ENCODE measurements around the gene SCN1B.
A peak's percentile ranks its signal among the peaks of the same experiment; 100 is the strongest.

Gene SCN1B

DNA sequence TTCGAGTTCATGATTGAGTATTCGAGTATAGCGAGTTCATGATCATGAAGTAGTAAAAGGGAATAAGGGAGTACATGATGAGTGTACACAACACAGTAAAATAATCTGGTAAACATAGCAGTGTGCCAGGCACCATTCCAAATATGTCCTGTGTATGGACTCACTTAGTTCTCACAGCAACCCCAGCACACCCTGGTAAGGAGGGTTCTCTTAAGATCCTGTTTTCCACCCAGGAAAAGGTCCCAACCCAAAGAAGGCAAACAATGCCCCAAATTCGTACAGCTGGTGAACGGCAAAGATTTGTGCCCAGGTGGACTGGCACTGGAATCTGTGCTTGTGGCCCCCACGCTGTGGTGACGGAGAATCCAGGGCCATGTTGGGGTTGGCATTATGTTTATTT, 32.7 kb downstream of the SCN1B start:
- H3K4me3 ChIP-seq (ENCODE audit: low read depth, low read length), result no peak overlapping the region
- DNase-seq, result no peak
- TF ChIP-seq, protein P1, sequence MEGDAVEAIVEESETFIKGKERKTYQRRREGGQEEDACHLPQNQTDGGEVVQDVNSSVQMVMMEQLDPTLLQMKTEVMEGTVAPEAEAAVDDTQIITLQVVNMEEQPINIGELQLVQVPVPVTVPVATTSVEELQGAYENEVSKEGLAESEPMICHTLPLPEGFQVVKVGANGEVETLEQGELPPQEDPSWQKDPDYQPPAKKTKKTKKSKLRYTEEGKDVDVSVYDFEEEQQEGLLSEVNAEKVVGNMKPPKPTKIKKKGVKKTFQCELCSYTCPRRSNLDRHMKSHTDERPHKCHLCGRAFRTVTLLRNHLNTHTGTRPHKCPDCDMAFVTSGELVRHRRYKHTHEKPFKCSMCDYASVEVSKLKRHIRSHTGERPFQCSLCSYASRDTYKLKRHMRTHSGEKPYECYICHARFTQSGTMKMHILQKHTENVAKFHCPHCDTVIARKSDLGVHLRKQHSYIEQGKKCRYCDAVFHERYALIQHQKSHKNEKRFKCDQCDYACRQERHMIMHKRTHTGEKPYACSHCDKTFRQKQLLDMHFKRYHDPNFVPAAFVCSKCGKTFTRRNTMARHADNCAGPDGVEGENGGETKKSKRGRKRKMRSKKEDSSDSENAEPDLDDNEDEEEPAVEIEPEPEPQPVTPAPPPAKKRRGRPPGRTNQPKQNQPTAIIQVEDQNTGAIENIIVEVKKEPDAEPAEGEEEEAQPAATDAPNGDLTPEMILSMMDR (IDR thresholded peaks at IDR 0.05; ENCODE audit: low read depth, low read length, missing control alignments), result no peak
- in situ Hi-C loops (cut with HindIII; ENCODE audit: low pct_ligation_motif_present, low sequenced_read_pairs), result no loop called here
- no peak overlapping the region for H3K27ac ChIP-seq
- H3K27me3 ChIP-seq (replicated peaks), result no peaks in the 10 kb centered on the region
- no peaks in the 10 kb centered on the region for H3K36me3 ChIP-seq (replicated peaks)

DNA sequence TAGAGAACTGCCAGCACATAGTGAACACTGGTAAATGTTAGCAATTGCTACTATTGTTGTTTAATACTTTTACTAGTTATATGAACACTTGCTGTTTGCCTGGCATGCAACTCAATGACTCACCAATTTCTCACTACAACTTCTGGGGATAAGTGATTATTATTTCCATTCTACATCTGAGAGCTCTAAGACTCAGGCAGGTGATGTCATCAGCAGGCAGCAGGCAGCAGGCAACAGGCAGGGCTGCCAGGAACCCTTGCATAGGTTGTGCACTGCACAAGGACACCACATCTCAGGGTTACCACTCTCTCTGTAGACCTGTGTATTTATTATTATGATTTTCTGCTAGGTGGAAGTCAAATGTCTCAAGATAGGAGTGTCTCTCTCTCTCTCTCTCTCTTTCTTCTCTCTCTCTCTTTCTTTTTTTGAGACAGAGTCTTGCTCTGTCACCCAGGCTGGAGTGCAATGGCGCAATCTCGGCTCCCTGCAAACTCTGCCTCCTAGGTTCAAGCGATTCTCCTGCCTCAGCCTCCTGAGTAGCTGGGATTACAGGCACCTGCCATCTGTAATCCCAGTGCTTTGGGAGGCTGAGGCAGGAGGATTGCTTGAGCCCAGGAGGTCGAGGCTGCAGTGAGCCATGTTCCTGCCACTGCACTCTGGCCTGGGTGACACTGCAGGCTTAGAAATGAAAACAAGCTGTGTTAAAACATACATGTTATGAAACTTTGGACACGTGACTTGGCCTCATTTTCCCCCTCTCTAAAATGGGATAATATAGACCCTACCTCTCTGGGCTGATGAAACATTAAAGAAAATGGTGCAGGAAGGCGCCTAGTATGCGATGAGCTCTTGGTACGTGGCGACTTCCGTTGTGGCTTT, 33.9 kb downstream of the SCN1B start:
- no peaks in the 10 kb centered on the region for H3K27me3 ChIP-seq (replicated peaks)
- TF ChIP-seq, protein P1 (IDR thresholded peaks at IDR 0.05; ENCODE audit: low read depth, low read length, missing control alignments), result no peak
- no peak overlapping the region for H3K4me3 ChIP-seq (ENCODE audit: low read depth, low read length)
- H3K27ac ChIP-seq, result no peak overlapping the region
- no peaks in the 10 kb centered on the region for H3K36me3 ChIP-seq (replicated peaks)
- in situ Hi-C loops (cut with HindIII; ENCODE audit: low pct_ligation_motif_present, low sequenced_read_pairs), result no loop called here
- DNase-seq, result peak; percentile 29

DNA sequence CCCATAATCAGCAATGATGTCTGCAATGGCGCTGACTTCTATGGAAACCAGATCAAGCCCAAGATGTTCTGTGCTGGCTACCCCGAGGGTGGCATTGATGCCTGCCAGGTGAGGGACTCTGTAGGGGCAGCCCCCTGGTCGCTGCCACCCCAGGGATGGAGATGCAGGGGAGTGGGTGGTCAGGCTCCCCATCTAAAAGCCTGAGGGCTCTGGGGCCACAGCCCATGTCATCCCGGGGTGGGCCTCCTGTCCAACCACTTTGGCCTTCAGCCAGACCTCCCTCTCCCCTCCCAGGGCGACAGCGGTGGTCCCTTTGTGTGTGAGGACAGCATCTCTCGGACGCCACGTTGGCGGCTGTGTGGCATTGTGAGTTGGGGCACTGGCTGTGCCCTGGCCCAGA, 35.3 kb downstream of the SCN1B start:
- Histone ChIP-seq H3K27me3 (replicated peaks) (no peaks in the 10 kb centered on the region), H3K27ac (no peak overlapping the region), H3K36me3 (replicated peaks) (no peaks in the 10 kb centered on the region), H3K4me3 (ENCODE audit: low read depth, low read length) (no peak overlapping the region)
- in situ Hi-C loops (cut with HindIII; ENCODE audit: low pct_ligation_motif_present, low sequenced_read_pairs), result no loop called here
- TF ChIP-seq, protein P1 (IDR thresholded peaks at IDR 0.05; ENCODE audit: low read depth, low read length, missing control alignments), result no peak
- DNase-seq, result no peak

DNA sequence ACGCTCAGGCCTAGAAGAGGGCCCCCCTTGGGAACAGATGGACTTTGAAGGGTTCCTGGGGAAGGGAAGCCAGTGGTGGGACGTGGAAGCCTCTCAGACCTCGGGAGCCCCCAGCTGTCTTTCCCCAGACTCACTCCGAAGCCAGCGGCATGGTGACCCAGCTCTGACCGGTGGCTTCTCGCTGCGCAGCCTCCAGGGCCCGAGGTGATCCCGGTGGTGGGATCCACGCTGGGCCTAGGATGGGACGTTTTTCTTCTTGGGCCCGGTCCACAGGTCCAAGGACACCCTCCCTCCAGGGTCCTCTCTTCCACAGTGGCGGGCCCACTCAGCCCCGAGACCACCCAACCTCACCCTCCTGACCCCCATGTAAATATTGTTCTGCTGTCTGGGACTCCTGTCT, 35.9 kb downstream of the SCN1B start:
- Histone ChIP-seq H3K36me3 (replicated peaks) (no peaks in the 10 kb centered on the region), H3K27me3 (replicated peaks) (no peaks in the 10 kb centered on the region), H3K4me3 (ENCODE audit: low read depth, low read length) (no peak overlapping the region), H3K27ac (no peak overlapping the region)
- TF ChIP-seq, protein P1 (IDR thresholded peaks at IDR 0.05; ENCODE audit: low read depth, low read length, missing control alignments), result no peak
- no peak for DNase-seq
- in situ Hi-C loops (cut with HindIII; ENCODE audit: low pct_ligation_motif_present, low sequenced_read_pairs), result no loop called here

DNA sequence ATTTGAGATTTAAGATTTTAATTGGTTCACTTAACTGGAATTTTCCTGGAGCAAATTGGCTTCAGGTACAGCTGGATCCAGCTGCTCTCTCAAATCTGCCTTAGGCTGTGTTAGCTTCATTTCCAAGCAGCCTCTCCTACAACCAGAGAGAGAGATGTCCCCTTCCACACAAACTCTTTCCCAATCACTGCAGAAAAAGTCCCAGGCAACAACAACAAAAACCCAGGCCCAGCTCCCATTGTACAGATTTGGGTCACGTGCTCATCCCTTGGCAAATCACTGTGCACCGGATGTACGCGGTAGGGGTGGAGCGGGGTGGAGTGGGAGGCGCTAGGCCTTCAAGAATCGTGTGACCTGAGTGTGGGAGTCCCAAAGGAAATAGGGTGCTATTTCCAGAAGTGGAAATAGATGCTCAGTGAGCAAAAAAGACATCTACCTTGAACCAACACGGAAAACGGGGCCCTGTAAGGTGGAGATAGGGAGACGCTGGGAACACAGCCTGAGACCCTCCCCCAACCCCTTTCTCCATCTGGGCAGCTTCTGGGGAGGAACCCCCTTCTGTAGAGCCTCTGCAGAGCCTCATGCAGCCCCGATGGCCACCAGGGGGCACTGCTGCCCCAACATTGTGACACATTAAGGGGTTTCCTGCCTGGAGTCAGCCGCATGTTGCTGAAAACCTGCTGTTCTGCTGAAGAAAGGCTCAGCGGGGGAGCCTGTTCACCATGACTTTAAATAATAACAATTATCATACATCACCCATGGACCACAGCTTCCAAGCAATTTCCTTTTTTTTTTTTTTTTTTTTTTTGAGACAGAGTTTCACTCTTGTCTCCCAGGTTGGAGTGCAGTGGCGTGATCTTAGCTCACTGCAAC, 36.7 kb downstream of the SCN1B start:
- H3K4me3 ChIP-seq (ENCODE audit: low read depth, low read length), result no peak overlapping the region
- H3K36me3 ChIP-seq (replicated peaks), result no peaks in the 10 kb centered on the region
- H3K27me3 ChIP-seq (replicated peaks), result no peaks in the 10 kb centered on the region
- peak; percentile 80 for DNase-seq
- TF ChIP-seq, protein P1 (IDR thresholded peaks at IDR 0.05; ENCODE audit: low read depth, low read length, missing control alignments), result peak; percentile 97
- no peak overlapping the region for H3K27ac ChIP-seq
- in situ Hi-C loops (cut with HindIII; ENCODE audit: low pct_ligation_motif_present, low sequenced_read_pairs), result no loop called here

All from brain microvascular endothelial cell (primary cell).